H1 (cell line): ENCODE results near the gene DPP8. TPM values are rescaled to one million over a fixed set of nuclear protein-coding genes. Genes with fewer than 3 reads are reported as not detected.

ENCODE experiments used
- BCL11A ChIP-seq, 2 experiments: IDR thresholded peaks; one replicate each; pipeline ENCODE4 v1.6.1; 2011; ENCODE audit warnings: low read depth in 2 of 2, low read length in 2 of 2, mild to moderate bottlenecking in 2 of 2
- RXRA ChIP-seq: IDR thresholded peaks from 2 replicates; pipeline ENCODE4 v1.6.1; 2011; ENCODE audit warnings: low read depth, mild to moderate bottlenecking, low read length, moderate library complexity; ENCODE audit not compliant: insufficient read depth
- TCF12 ChIP-seq: IDR thresholded peaks from 2 replicates; pipeline ENCODE4 v1.6.1; 2011; ENCODE audit warnings: low read depth, mild to moderate bottlenecking, low read length
- polyA plus RNA-seq, 7 experiments: library from polyadenylated mRNA; depleted of rRNA in 3 of 7; stranded (reverse) in 5 of 7; unstranded in 2 of 7; fragments of >200 nt in 5 of 7; fragments of 200-250 nt in 2 of 7; gene quantifications; 1 replicate in 5 of 7; 2 replicates in 1 of 7; 4 replicates in 1 of 7; pipeline versions ENCODE4 v1.2.1 to v1.2.3, GENCODE V29; 2011 to 2013; ENCODE audit warnings: missing spikeins in 2 of 7, mixed read lengths in 2 of 7
- total RNA-seq: library from RNA; stranded (reverse); fragmentation: NEBNext Ultra II Directional; extraction: Animal tissue kit (Norgen Biotek cat#: 25700); gene quantifications from 2 replicates; pipeline ENCODE4 v1.2.1, GENCODE V29; 2021
- TF ChIP-seq, protein P1 (sequence below): fragments of 300-600 bp; sonication (generic); IDR thresholded peaks from 2 replicates; pipeline ENCODE4 v1.7.1; 2012; ENCODE audit warnings: low read length, moderate library complexity, mild to moderate bottlenecking, inconsistent platforms; ENCODE audit not compliant: insufficient replicate concordance

DPP8 gene
- total and polyA plus RNA-seq, 2 of the 8 experiments (the other 6 are each of a cell fraction or from before 2014, with no cell fraction given), result 9.9 to 26.0 TPM

DNA sequence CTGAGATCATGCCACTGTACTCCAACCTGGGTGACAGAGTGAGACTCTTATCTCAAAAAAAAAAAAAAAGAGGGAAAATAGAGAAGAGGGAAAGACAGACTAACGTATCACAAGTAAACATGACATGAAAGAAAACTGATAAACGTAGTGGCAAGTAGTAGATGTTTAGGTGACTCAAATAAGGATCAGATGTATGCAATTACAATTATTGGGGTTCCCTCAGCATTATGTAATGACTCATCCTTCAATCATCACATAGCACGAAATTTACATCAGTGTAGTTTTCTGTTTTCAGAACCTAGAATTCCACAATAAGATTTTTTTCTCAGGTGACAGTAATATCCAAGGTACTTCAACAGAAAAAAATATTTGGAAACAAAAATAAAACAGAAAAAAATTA, 46.6 kb downstream of the DPP8 start (continued):
- TF ChIP-seq, protein P1, sequence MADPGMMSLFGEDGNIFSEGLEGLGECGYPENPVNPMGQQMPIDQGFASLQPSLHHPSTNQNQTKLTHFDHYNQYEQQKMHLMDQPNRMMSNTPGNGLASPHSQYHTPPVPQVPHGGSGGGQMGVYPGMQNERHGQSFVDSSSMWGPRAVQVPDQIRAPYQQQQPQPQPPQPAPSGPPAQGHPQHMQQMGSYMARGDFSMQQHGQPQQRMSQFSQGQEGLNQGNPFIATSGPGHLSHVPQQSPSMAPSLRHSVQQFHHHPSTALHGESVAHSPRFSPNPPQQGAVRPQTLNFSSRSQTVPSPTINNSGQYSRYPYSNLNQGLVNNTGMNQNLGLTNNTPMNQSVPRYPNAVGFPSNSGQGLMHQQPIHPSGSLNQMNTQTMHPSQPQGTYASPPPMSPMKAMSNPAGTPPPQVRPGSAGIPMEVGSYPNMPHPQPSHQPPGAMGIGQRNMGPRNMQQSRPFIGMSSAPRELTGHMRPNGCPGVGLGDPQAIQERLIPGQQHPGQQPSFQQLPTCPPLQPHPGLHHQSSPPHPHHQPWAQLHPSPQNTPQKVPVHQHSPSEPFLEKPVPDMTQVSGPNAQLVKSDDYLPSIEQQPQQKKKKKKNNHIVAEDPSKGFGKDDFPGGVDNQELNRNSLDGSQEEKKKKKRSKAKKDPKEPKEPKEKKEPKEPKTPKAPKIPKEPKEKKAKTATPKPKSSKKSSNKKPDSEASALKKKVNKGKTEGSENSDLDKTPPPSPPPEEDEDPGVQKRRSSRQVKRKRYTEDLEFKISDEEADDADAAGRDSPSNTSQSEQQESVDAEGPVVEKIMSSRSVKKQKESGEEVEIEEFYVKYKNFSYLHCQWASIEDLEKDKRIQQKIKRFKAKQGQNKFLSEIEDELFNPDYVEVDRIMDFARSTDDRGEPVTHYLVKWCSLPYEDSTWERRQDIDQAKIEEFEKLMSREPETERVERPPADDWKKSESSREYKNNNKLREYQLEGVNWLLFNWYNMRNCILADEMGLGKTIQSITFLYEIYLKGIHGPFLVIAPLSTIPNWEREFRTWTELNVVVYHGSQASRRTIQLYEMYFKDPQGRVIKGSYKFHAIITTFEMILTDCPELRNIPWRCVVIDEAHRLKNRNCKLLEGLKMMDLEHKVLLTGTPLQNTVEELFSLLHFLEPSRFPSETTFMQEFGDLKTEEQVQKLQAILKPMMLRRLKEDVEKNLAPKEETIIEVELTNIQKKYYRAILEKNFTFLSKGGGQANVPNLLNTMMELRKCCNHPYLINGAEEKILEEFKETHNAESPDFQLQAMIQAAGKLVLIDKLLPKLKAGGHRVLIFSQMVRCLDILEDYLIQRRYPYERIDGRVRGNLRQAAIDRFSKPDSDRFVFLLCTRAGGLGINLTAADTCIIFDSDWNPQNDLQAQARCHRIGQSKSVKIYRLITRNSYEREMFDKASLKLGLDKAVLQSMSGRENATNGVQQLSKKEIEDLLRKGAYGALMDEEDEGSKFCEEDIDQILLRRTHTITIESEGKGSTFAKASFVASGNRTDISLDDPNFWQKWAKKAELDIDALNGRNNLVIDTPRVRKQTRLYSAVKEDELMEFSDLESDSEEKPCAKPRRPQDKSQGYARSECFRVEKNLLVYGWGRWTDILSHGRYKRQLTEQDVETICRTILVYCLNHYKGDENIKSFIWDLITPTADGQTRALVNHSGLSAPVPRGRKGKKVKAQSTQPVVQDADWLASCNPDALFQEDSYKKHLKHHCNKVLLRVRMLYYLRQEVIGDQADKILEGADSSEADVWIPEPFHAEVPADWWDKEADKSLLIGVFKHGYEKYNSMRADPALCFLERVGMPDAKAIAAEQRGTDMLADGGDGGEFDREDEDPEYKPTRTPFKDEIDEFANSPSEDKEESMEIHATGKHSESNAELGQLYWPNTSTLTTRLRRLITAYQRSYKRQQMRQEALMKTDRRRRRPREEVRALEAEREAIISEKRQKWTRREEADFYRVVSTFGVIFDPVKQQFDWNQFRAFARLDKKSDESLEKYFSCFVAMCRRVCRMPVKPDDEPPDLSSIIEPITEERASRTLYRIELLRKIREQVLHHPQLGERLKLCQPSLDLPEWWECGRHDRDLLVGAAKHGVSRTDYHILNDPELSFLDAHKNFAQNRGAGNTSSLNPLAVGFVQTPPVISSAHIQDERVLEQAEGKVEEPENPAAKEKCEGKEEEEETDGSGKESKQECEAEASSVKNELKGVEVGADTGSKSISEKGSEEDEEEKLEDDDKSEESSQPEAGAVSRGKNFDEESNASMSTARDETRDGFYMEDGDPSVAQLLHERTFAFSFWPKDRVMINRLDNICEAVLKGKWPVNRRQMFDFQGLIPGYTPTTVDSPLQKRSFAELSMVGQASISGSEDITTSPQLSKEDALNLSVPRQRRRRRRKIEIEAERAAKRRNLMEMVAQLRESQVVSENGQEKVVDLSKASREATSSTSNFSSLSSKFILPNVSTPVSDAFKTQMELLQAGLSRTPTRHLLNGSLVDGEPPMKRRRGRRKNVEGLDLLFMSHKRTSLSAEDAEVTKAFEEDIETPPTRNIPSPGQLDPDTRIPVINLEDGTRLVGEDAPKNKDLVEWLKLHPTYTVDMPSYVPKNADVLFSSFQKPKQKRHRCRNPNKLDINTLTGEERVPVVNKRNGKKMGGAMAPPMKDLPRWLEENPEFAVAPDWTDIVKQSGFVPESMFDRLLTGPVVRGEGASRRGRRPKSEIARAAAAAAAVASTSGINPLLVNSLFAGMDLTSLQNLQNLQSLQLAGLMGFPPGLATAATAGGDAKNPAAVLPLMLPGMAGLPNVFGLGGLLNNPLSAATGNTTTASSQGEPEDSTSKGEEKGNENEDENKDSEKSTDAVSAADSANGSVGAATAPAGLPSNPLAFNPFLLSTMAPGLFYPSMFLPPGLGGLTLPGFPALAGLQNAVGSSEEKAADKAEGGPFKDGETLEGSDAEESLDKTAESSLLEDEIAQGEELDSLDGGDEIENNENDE, result no peak
- TF ChIP-seq TCF12, result no peak
- no peak for TF ChIP-seq BCL11A (IDR thresholded peaks at IDR 0.05; ENCODE audit: low read depth in 2 of 2, low read length in 2 of 2)
- no peak for TF ChIP-seq RXRA
